Activated naive CD4-positive, alpha-beta T cell treated with anti-CD3 and anti-CD28 coated beads for 36 hours (primary cell): ENCODE data around the gene CCDC13. TPM values are rescaled to one million over a fixed set of nuclear protein-coding genes. Genes with fewer than 3 reads are reported as not detected.

ENCODE experiments used
- CTCF ChIA-PET: fragments of 350-600 bp; sonication (Branson Sonifier 250); formaldehyde crosslinking; loops from one replicate; lab custom pipeline; 2021; ENCODE audit warnings: antibody characterized with exemption; lab: Charles Lee
- DNase-seq: peaks from one replicate; pipeline ENCODE4 v3.0.0-alpha.2; 2020
- H3K27ac Mint-ChIP-seq: one replicate; pipeline ENCODE4 v1.8.0; 2021; ENCODE audit warnings: mild to moderate bottlenecking, mixed read lengths
- H3K27me3 Mint-ChIP-seq: one replicate; pipeline ENCODE4 v1.8.0; 2021; ENCODE audit warnings: low read depth, mixed read lengths
- H3K36me3 Mint-ChIP-seq: one replicate; pipeline ENCODE4 v1.8.0; 2021; ENCODE audit warnings: low read depth, mixed read lengths
- H3K4me1 Mint-ChIP-seq: one replicate; pipeline ENCODE4 v1.8.0; 2021; ENCODE audit warnings: low read depth, mixed read lengths
- H3K4me3 Mint-ChIP-seq: one replicate; pipeline ENCODE4 v1.8.0; 2021; ENCODE audit warnings: mild to moderate bottlenecking, moderate library complexity, mixed read lengths
- H3K9me3 Mint-ChIP-seq: one replicate; pipeline ENCODE4 v1.8.0; 2021; ENCODE audit warnings: mixed read lengths
- intact Hi-C: fragments of 100-400 bp; cut with micrococcal nuclease; formaldehyde crosslinking; loops from one replicate; pipeline ENCODE4 v1.15.1; 2023
- total RNA-seq, 2 experiments: library from RNA; stranded (reverse); gene quantifications; one replicate each; pipeline ENCODE4 v1.2.3, GENCODE V29; 2021

CCDC13 gene
- total RNA-seq, 2 experiments from 2014 or later, result 0.31 TPM; not detected in 1

GRCh38 chr3:42795621-42796181 lies 22.6 kb upstream of the CCDC13 start:
- CTCF ChIA-PET, result interaction anchor here (1.3 kb wide), 1 partner anchor 16 kb away, joined by 7 read pairs; no protein-coding TSS in a partner anchor
- DNase-seq, result no peak
- Mint-ChIP-seq H3K27me3 (no peaks in the 10 kb centered on the region), H3K9me3 (no peaks in the 10 kb centered on the region), H3K27ac (no peak overlapping the region), H3K4me3 (no peak overlapping the region), H3K36me3 (peaks cover 20% of the 10 kb centered on the region), H3K4me1 (peaks cover 26% of the 10 kb centered on the region)
- intact Hi-C loops, result no loop called here

DNA sequence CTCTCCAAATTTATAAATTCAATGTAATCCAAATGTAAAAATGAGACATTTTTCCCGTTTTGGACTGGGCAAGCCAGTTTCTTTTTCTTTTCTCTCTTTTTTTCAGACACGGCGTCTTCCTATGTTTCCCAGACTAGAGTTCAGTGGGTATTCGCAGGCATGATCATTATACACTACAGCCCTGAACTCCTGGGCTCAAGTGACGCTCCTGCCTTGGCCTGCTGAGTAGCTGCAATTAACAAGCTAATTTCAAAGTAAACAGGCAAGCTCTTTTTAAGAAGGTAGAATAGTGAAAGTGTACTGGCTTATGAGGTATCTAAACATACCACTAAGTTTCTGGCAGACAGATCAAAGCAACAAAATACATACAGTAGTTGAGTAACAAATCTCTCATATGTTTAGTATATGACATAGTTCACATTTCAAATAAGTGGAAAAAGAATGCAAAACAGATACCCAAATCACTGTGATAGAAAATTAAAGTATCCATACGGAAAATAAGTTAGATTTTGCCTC lies 17.7 kb upstream of the CCDC13 start:
- H3K36me3 Mint-ChIP-seq, result peaks cover 17% of the 10 kb centered on the region
- H3K4me1 Mint-ChIP-seq, result peaks cover 11% of the 10 kb centered on the region
- H3K4me3 Mint-ChIP-seq, result no peak overlapping the region
- DNase-seq, result no peak
- H3K27ac Mint-ChIP-seq, result no peak overlapping the region
- intact Hi-C loops, result no loop called here
- CTCF ChIA-PET, result no interaction called here
- no peaks in the 10 kb centered on the region for H3K9me3 Mint-ChIP-seq
- H3K27me3 Mint-ChIP-seq, result no peaks in the 10 kb centered on the region

GRCh38 chr3:42786631-42787030 lies 13.6 kb upstream of the CCDC13 start:
- Mint-ChIP-seq H3K4me3 (no peak overlapping the region), H3K27me3 (no peaks in the 10 kb centered on the region), H3K4me1 (peaks cover 6% of the 10 kb centered on the region), H3K36me3 (peaks cover 9% of the 10 kb centered on the region), H3K9me3 (no peaks in the 10 kb centered on the region), H3K27ac (no peak overlapping the region)
- DNase-seq, result no peak
- intact Hi-C loops, result no loop called here
- CTCF ChIA-PET, result interaction anchor here (0.6 kb wide), 1 partner anchor 220 kb away, joined by 3 read pairs; no protein-coding TSS in a partner anchor

DNA sequence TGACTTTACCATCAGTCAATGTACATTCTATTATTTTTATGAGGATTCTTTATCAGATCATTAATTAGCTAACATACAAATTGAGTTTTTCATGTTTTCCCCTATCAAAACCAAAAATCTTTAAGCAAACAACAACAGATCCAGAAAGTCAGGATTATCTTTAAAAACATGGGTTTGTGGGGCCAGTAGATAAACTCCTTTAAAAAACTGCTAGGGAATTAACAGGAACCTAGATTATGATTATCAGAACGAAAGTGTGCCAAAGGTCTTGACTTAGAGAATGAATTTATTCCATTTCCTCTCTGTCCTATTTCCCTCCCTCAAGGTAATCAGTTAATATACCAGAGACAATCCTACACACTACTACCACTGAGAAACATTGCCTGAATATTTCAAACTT lies 13.2 kb upstream of the CCDC13 start:
- Mint-ChIP-seq H3K9me3 (no peaks in the 10 kb centered on the region), H3K36me3 (peaks cover 9% of the 10 kb centered on the region), H3K4me1 (peaks cover 6% of the 10 kb centered on the region), H3K27ac (no peak overlapping the region), H3K27me3 (no peaks in the 10 kb centered on the region), H3K4me3 (no peak overlapping the region)
- CTCF ChIA-PET, result interaction anchor here (0.6 kb wide), 1 partner anchor 220 kb away, joined by 3 read pairs; no protein-coding TSS in a partner anchor
- no peak for DNase-seq
- intact Hi-C loops, result no loop called here

GRCh38 chr3:42780892-42781700 lies 8.0 kb upstream of the CCDC13 start:
- CTCF ChIA-PET, result interaction anchor here (0.7 to 3.3 kb wide), 11 partner anchors 12 to 516 kb away, joined by 3 to 19 read pairs (median 4); no protein-coding TSS in a partner anchor
- H3K4me1 Mint-ChIP-seq, result no peaks in the 10 kb centered on the region
- H3K27ac Mint-ChIP-seq, result no peak overlapping the region
- peak; percentile 22 for DNase-seq
- H3K27me3 Mint-ChIP-seq, result no peaks in the 10 kb centered on the region
- H3K36me3 Mint-ChIP-seq, result peaks cover 2% of the 10 kb centered on the region
- no peak overlapping the region for H3K4me3 Mint-ChIP-seq
- H3K9me3 Mint-ChIP-seq, result no peaks in the 10 kb centered on the region
- intact Hi-C loops, result loop anchor here (1.0 to 5.0 kb wide), 4 partner anchors 50 to 291 kb away; no protein-coding TSS in a partner anchor

DNA sequence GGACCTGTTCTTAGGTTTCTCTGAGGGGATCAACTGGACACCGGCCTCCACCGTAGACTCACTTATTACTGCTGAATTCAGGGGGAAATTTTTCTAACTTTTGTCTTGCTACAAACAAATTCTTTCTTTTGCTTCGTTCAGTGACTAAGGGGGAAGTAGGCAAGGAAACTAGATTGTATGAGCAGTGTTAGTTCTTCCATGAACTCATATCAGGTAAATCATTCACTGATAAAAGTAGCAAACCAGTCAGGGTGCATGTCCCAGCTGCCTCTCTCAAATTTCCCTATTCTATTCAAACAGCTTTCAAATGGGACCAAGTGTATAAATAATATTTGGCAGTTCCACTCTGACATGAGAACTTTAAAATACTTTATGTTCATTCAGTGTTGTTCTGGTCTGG lies 7.3 kb upstream of the CCDC13 start:
- no peak overlapping the region for H3K4me3 Mint-ChIP-seq
- peaks cover 2% of the 10 kb centered on the region for H3K36me3 Mint-ChIP-seq
- no peaks in the 10 kb centered on the region for H3K4me1 Mint-ChIP-seq
- no peaks in the 10 kb centered on the region for H3K9me3 Mint-ChIP-seq
- H3K27me3 Mint-ChIP-seq, result no peaks in the 10 kb centered on the region
- no peak for DNase-seq
- intact Hi-C loops, result loop anchor here (5.0 kb wide), 1 partner anchor 292 kb away; no protein-coding TSS in a partner anchor
- CTCF ChIA-PET, result interaction anchor here (0.7 to 3.3 kb wide), 15 partner anchors 11 to 190 kb away, joined by 3 to 19 read pairs (median 4); partner anchors contain the start of genes HIGD1A and SS18L2
- no peak overlapping the region for H3K27ac Mint-ChIP-seq

DNA sequence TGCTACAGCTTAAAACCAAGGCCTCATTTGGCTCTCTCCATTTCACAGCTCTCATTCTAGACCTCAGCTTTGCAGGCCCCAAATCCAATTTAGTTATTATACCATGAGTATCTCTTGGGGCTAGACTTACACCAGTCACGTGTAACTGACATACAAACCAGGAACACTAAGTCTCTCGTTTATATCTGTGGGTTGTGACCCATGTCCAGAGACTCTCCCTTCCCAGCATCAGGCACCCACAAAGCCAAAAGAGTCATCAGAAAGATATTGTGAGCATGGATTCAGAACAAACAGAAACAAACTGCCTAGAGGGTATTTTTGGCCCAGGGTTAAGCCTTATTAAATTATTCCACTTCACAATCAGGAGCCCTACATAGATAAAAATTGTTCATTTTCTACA lies 5.6 kb upstream of the CCDC13 start:
- H3K27ac Mint-ChIP-seq, result no peak overlapping the region
- no peak for DNase-seq
- H3K4me3 Mint-ChIP-seq, result no peak overlapping the region
- no peaks in the 10 kb centered on the region for H3K4me1 Mint-ChIP-seq
- CTCF ChIA-PET, result interaction anchor here (0.7 to 3.3 kb wide), 8 partner anchors 18 to 103 kb away, joined by 3 to 19 read pairs (median 6); no protein-coding TSS in a partner anchor
- no peaks in the 10 kb centered on the region for H3K27me3 Mint-ChIP-seq
- peaks cover 2% of the 10 kb centered on the region for H3K36me3 Mint-ChIP-seq
- H3K9me3 Mint-ChIP-seq, result no peaks in the 10 kb centered on the region
- intact Hi-C loops, result no loop called here

- H3K9me3 Mint-ChIP-seq, result peaks cover 3% of the 10 kb centered on the region
- no peaks in the 10 kb centered on the region for H3K27me3 Mint-ChIP-seq
- CTCF ChIA-PET, result interaction anchor here (1.8 kb wide), 1 partner anchor 66 kb away, joined by 6 read pairs; no protein-coding TSS in a partner anchor
- peak overlapping the region; percentile 78 for H3K4me3 Mint-ChIP-seq
- H3K36me3 Mint-ChIP-seq, result no peaks in the 10 kb centered on the region
- intact Hi-C loops, result loop anchor here (1.0 to 2.0 kb wide), 3 partner anchors 31 to 191 kb away; partner anchors contain the start of gene HIGD1A
- peaks cover 10% of the 10 kb centered on the region for H3K4me1 Mint-ChIP-seq
- peak overlapping the region; percentile 4 for H3K27ac Mint-ChIP-seq
- no peak for DNase-seq
Measured at GRCh38 chr3:42773409-42773751, 327 bp upstream of the CCDC13 start.

DNA sequence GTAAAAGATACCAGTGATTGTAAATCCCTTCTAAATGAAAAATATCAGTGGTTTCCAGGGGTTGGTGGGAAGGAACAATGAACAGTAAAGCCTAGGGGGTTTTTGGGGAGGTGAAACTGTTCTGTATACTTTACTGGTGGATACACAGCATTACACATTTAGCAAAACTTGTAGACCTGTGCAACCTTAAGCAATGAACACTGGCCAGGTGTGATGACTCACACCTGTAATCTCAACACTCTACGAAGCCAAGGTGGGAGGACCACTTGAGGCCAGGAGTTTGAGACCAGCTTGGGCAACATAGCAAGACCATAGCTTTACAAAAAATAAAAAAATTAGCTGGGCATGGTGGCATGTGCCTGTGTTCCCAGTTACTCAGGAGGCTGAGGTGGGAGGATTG lies 1.8 kb downstream of the CCDC13 start:
- intact Hi-C loops, result no loop called here
- no peaks in the 10 kb centered on the region for H3K36me3 Mint-ChIP-seq
- H3K4me3 Mint-ChIP-seq, result no peak overlapping the region
- peaks cover 10% of the 10 kb centered on the region for H3K4me1 Mint-ChIP-seq
- peaks cover 3% of the 10 kb centered on the region for H3K9me3 Mint-ChIP-seq
- H3K27ac Mint-ChIP-seq, result no peak overlapping the region
- no peaks in the 10 kb centered on the region for H3K27me3 Mint-ChIP-seq
- no peak for DNase-seq
- CTCF ChIA-PET, result no interaction called here

- Mint-ChIP-seq H3K9me3 (peaks cover 3% of the 10 kb centered on the region), H3K27ac (no peak overlapping the region), H3K27me3 (no peaks in the 10 kb centered on the region), H3K36me3 (no peaks in the 10 kb centered on the region), H3K4me3 (no peak overlapping the region), H3K4me1 (peaks cover 10% of the 10 kb centered on the region)
- no peak for DNase-seq
- CTCF ChIA-PET, result interaction anchor here (1.6 kb wide), 1 partner anchor 11 kb away, joined by 4 read pairs; no protein-coding TSS in a partner anchor
- intact Hi-C loops, result no loop called here
Measured at GRCh38 chr3:42769477-42770131, 3.4 kb downstream of the CCDC13 start.

- Mint-ChIP-seq H3K4me3 (no peak overlapping the region), H3K36me3 (no peaks in the 10 kb centered on the region), H3K27ac (no peak overlapping the region), H3K9me3 (no peaks in the 10 kb centered on the region), H3K4me1 (no peaks in the 10 kb centered on the region), H3K27me3 (no peaks in the 10 kb centered on the region)
- DNase-seq, result no peak
- intact Hi-C loops, result no loop called here
- CTCF ChIA-PET, result interaction anchor here (1.0 kb wide), 1 partner anchor 15 kb away, joined by 3 read pairs; no protein-coding TSS in a partner anchor
Measured at GRCh38 chr3:42764561-42765295, 8.3 kb downstream of the CCDC13 start.
